ENCODE data around the gene NOL11. TPM values are rescaled to one million over a fixed set of nuclear protein-coding genes. Genes with fewer than 3 reads are reported as not detected.
"Not testable (repeated sequence)": the region's sequence is repeated elsewhere in the genome, so short reads cannot be mapped to it uniquely, and the experiment has no call there.

The NOL11 gene
- total RNA-seq, 1 donor from 2014 or later, result 70.6 TPM

- POLR2A ChIA-PET, result no interaction called here
These were observed 29.2 kb downstream of the NOL11 start for GRCh38 chr17:67746704-67747571.

DNA sequence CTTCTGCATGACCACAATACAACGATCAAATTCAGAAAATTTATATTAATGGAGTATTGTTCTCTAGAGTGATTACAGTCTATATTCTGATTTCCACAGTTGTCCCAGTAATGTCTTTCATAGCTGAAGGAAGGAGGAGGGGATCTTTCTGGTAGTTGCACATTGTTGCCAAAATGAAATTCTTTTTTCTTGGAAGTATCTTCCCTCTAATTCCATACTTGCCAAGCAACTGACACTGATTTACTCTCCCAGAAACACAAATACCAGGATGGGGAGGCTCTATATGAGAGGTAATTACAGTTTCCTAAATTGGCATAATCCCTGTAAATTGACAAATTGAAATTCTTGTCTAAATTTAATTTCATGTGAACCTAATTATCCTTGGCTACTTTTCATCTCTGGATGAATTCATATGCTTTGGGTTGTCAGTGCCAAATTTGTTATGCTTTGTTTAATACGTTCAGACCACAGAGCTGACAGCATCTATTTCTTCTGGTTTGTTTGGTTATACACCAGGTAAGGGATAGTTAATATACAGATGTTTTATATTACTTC, 30.0 kb downstream of the NOL11 start:
- no peak for ATAC-seq (ENCODE audit: low read depth)
- H3K4me3 Mint-ChIP-seq, result no peak overlapping the region
- no peak for TF ChIP-seq CTCF (IDR thresholded peaks at IDR 0.05)

More at GRCh38 chr17:67746704-67747571, 29.2 kb downstream of the NOL11 start:
- no peak for TF ChIP-seq CTCF (IDR thresholded peaks at IDR 0.05)
- CTCF ChIA-PET, result no interaction called here
- no peak for DNase-seq
- no peak for ATAC-seq (ENCODE audit: low read depth)
- Mint-ChIP-seq H3K4me1 (no peaks in the 10 kb centered on the region), H3K4me3 (no peak overlapping the region), H3K9me3 (peaks cover 4% of the 10 kb centered on the region), H3K27ac (no peak overlapping the region), H3K36me3 (ENCODE audit: low read depth) (peaks cover 79% of the 10 kb centered on the region), H3K27me3 (no peaks in the 10 kb centered on the region)
- intact Hi-C loops (cut with micrococcal nuclease), result no loop called here

GRCh38 chr17:67750067-67750466, 32.3 kb downstream of the NOL11 start:
- H3K27me3 Mint-ChIP-seq, result no peaks in the 10 kb centered on the region
- intact Hi-C loops (cut with micrococcal nuclease), result no loop called here

More for the DNA sequence above, 30.0 kb downstream of the NOL11 start:
- peaks cover 74% of the 10 kb centered on the region for H3K36me3 Mint-ChIP-seq (ENCODE audit: low read depth)
- H3K9me3 Mint-ChIP-seq, result peaks cover 4% of the 10 kb centered on the region
- no peaks in the 10 kb centered on the region for H3K4me1 Mint-ChIP-seq
- POLR2A ChIA-PET, result no interaction called here
- no peak overlapping the region for H3K27ac Mint-ChIP-seq
- intact Hi-C loops (cut with micrococcal nuclease), result no loop called here
- no peak for DNase-seq
- no peaks in the 10 kb centered on the region for H3K27me3 Mint-ChIP-seq
- CTCF ChIA-PET, result no interaction called here

DNA sequence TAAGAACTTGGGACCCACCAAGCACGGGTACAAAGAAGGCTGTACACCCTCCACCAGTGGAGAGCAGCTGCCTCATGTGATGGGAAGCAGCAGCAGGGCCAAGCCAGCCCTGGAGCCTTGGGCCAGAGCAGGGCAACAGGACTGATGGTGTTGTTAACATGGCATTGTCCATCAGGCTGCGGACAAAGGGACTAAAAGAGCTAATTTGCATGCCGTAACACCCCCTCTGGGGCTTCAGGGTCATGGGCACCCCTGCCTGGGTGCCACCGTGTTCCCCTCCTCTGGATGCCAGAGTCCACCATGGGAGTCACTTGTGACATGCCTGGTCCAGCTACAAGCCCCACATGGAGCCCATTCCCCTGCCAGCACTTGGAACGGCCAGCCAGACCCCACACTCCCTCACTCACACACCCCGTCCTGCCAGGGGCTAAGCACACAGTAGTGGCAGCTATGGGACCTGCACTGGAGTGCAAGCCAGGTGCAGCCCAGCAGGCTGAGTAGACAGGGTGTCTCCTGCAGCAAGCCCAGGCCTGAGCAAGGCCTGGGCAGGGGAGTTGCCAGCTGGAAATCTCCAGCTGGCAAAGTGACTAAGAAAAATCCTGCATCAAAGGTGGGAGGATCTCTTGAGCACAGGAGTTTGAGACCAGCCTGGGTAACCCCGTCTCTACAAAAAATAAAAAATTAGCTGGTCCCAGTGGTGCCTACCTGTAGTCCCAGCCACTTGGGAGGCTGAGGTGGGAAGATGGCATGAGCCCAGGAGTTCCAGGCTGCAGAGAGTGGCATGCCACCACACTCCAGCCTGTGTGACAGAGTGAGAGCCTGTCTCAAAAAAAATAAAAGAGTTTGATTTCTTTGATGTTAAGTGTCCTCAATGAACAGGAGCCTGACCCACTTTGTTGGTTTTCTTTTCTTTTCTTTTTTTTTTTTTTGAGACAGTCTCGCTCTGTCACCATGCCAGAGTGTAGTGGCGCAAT, 33.7 kb downstream of the NOL11 start:
- Mint-ChIP-seq H3K4me3 (no peak overlapping the region), H3K4me1 (no peaks in the 10 kb centered on the region), H3K36me3 (ENCODE audit: low read depth) (peaks cover 61% of the 10 kb centered on the region), H3K9me3 (peaks cover 4% of the 10 kb centered on the region), H3K27ac (no peak overlapping the region), H3K27me3 (no peaks in the 10 kb centered on the region)
- no peak for TF ChIP-seq CTCF (IDR thresholded peaks at IDR 0.05)
- ATAC-seq (ENCODE audit: low read depth) (no peak), DNase-seq (no peak)
- CTCF ChIA-PET, result no interaction called here
- intact Hi-C loops (cut with micrococcal nuclease), result no loop called here
- POLR2A ChIA-PET, result interaction anchor here (0.6 kb wide), 1 partner anchor 64 kb away, joined by 6 read pairs; no protein-coding TSS in a partner anchor

More at GRCh38 chr17:67750067-67750466, 32.3 kb downstream of the NOL11 start:
- ChIA-PET POLR2A (interaction anchor here (0.6 to 0.7 kb wide), 2 partner anchors 63 to 681 kb away, joined by 3 to 6 read pairs; no protein-coding TSS in a partner anchor), CTCF (no interaction called here)
- TF ChIP-seq CTCF (IDR thresholded peaks at IDR 0.05), result no peak
- Mint-ChIP-seq H3K27ac (no peak overlapping the region), H3K9me3 (peaks cover 4% of the 10 kb centered on the region), H3K4me1 (no peaks in the 10 kb centered on the region), H3K36me3 (ENCODE audit: low read depth) (peaks cover 65% of the 10 kb centered on the region), H3K4me3 (no peak overlapping the region)
- ATAC-seq (ENCODE audit: low read depth), result no peak
- no peak for DNase-seq

- intact Hi-C loops (cut with micrococcal nuclease); H3K27me3 Mint-ChIP-seq; H3K4me1 Mint-ChIP-seq; H3K4me3 Mint-ChIP-seq; DNase-seq; H3K9me3 Mint-ChIP-seq; H3K27ac Mint-ChIP-seq; CTCF ChIA-PET; POLR2A ChIA-PET; ATAC-seq (ENCODE audit: low read depth): not testable (repeated sequence)
- H3K36me3 Mint-ChIP-seq (ENCODE audit: low read depth), result peaks cover 62% of the 10 kb centered on the region
These were observed 34.4 kb downstream of the NOL11 start for GRCh38 chr17:67752160-67752559.
